Neural crest cell (in vitro differentiated cells): Measurements from ENCODE around the gene GATB. TPM values are rescaled to one million over a fixed set of nuclear protein-coding genes. Genes with fewer than 3 reads are reported as not detected.

Source experiments
- DNase-seq: peaks from one replicate; pipeline ENCODE4 v3.0.0; 2021; ENCODE audit warnings: low read depth, mixed read lengths, low spot score
- H3K27ac Mint-ChIP-seq: one replicate; pipeline ENCODE4 v1.8.0; 2021; ENCODE audit warnings: mild to moderate bottlenecking, mixed read lengths; ENCODE audit not compliant: unreplicated experiment
- H3K27me3 Mint-ChIP-seq: 2 replicates; pipeline ENCODE4 v1.8.0; 2021; ENCODE audit warnings: low read depth, mild to moderate bottlenecking, mixed read lengths
- H3K36me3 Mint-ChIP-seq: 2 replicates; pipeline ENCODE4 v1.8.0; 2021; ENCODE audit warnings: low read depth, mild to moderate bottlenecking, mixed read lengths
- H3K4me1 Mint-ChIP-seq: 2 replicates; pipeline ENCODE4 v1.8.0; 2021; ENCODE audit warnings: mixed read lengths
- H3K4me3 Mint-ChIP-seq: one replicate; pipeline ENCODE4 v1.8.0; 2021; ENCODE audit warnings: mild to moderate bottlenecking, mixed read lengths
- H3K9me3 Mint-ChIP-seq: 2 replicates; pipeline ENCODE4 v1.8.0; 2021; ENCODE audit warnings: mixed read lengths
- total RNA-seq: library from RNA; stranded (reverse); gene quantifications from 2 replicates; pipeline ENCODE4 v1.2.1, GENCODE V29; 2021
- TF ChIP-seq, protein P1 (sequence below): fragments of 200-600 bp; sonication (generic); conservative IDR thresholded peaks from 2 replicates; pipeline ENCODE4 v1.5.0; 2021; ENCODE audit warnings: antibody characterized with exemption, mild to moderate bottlenecking

GATB gene
- total RNA-seq, 1 donor from 2014 or later: 24.9 TPM

DNA sequence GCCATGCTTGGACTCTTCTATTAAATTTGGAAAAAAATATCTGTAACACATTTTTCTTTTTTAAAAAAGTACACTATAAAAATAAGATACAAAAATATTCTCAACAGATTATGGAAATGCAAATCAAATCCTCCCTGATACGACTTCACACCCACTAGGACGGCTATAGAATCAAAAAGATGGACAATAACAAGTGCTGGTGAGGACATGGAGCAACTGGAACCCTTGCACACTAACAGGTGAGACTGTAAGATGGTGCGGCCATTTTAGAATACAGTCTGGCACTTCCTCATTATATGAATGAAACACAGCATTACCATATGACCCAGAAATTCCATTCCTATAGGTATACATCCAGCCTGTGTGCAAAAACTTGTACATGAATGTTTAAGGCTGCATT is 83.6 kb downstream of the GATB start:
- TF ChIP-seq, protein P1, sequence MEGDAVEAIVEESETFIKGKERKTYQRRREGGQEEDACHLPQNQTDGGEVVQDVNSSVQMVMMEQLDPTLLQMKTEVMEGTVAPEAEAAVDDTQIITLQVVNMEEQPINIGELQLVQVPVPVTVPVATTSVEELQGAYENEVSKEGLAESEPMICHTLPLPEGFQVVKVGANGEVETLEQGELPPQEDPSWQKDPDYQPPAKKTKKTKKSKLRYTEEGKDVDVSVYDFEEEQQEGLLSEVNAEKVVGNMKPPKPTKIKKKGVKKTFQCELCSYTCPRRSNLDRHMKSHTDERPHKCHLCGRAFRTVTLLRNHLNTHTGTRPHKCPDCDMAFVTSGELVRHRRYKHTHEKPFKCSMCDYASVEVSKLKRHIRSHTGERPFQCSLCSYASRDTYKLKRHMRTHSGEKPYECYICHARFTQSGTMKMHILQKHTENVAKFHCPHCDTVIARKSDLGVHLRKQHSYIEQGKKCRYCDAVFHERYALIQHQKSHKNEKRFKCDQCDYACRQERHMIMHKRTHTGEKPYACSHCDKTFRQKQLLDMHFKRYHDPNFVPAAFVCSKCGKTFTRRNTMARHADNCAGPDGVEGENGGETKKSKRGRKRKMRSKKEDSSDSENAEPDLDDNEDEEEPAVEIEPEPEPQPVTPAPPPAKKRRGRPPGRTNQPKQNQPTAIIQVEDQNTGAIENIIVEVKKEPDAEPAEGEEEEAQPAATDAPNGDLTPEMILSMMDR: no peak
- Mint-ChIP-seq H3K27ac (no peak overlapping the region), H3K27me3 (no peaks in the 10 kb centered on the region), H3K36me3 (peaks cover 3% of the 10 kb centered on the region), H3K4me3 (no peak overlapping the region), H3K9me3 (no peaks in the 10 kb centered on the region), H3K4me1 (peaks cover 12% of the 10 kb centered on the region)
- no peak for DNase-seq

DNA sequence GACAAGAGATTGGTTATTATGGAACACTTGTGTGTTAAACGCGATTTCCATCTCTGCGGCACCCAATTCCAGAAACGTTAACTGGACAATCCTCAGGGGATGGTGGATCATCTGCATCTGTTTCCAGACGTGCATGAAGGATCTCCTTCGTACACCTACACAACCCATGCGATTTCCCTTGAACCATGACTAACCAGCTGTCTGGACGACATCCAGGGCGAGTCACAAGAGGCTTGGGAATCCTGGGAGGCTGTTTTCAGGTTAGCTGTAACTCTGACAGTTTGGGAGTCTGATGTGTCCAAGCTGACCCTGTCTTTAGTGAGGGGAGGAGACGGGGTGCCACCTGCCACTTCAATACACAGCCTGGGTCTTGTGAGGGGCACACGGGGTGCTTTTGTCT is 84.5 kb downstream of the GATB start:
- no peak for DNase-seq
- no peaks in the 10 kb centered on the region for H3K9me3 Mint-ChIP-seq
- H3K4me3 Mint-ChIP-seq: no peak overlapping the region
- H3K27ac Mint-ChIP-seq: no peak overlapping the region
- peaks cover 3% of the 10 kb centered on the region for H3K36me3 Mint-ChIP-seq
- H3K27me3 Mint-ChIP-seq: no peaks in the 10 kb centered on the region
- H3K4me1 Mint-ChIP-seq: peaks cover 16% of the 10 kb centered on the region
- TF ChIP-seq, protein P1: no peak

DNA sequence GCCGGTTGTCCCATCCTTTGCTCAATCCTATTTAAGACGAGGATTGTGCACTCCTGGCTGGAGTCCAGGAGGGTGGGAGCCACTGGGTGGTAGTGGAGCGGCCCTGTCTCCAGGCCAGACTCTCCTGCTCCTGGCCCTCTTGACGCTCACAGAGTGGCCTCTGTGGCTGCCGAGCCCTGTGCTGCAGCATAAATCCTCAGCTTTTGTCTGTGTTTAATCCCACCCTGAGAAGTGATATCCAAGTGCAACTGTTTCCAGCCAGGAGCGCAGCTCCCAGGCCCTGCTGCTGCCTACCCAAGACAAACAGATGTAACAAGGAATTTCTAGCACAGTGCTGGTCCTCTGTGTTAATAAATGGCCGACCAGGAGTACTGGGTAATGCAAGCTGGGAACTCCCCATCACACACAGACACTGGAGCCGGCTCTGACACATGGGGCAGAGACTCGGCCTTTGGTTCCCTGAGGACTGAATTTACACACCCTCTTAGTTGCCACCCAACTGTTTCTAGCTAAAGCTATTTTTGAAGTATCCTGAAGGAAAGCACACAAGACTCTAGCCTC is 85.3 kb downstream of the GATB start:
- H3K27ac Mint-ChIP-seq: no peak overlapping the region

DNA sequence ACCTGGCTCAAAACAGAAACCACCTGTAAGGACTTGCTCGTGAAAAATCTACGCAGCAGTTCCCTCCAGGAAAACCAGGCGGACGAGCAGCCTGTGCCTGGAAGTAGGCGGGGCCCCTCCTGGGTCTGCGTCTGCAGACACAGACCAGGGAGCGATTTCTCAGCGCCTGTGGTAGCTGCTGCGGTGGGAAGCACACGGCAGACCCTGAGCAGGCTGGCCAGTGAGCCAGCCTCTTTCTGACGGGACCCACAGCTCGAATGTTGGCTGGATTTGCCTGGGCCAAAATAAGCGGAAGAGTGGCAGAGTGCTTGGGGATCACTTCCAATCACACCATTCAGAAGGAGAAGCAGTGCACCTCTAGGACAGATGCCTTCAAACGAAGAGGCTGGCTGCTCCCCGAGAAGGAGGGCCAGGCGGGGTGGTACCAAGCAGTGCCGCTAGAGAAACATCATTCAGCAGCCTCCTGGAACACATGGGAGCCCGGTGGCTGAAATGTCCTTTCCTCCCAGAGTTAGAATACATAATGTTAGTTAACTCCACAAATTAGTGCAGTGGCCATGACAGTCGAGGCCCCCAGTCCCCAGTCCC is 85.9 kb downstream of the GATB start:
- no peak overlapping the region for H3K27ac Mint-ChIP-seq
- no peaks in the 10 kb centered on the region for H3K27me3 Mint-ChIP-seq
- TF ChIP-seq, protein P1: peak; percentile 29
- peak; percentile 9 for DNase-seq
- no peaks in the 10 kb centered on the region for H3K9me3 Mint-ChIP-seq
- H3K4me3 Mint-ChIP-seq: no peak overlapping the region
- peaks cover 3% of the 10 kb centered on the region for H3K36me3 Mint-ChIP-seq
- peaks cover 16% of the 10 kb centered on the region for H3K4me1 Mint-ChIP-seq

More for the DNA sequence above, 85.3 kb downstream of the GATB start:
- no peaks in the 10 kb centered on the region for H3K9me3 Mint-ChIP-seq
- peaks cover 3% of the 10 kb centered on the region for H3K36me3 Mint-ChIP-seq
- no peak overlapping the region for H3K4me3 Mint-ChIP-seq
- peaks cover 16% of the 10 kb centered on the region for H3K4me1 Mint-ChIP-seq
- no peaks in the 10 kb centered on the region for H3K27me3 Mint-ChIP-seq
- no peak for DNase-seq
- TF ChIP-seq, protein P1: no peak

DNA sequence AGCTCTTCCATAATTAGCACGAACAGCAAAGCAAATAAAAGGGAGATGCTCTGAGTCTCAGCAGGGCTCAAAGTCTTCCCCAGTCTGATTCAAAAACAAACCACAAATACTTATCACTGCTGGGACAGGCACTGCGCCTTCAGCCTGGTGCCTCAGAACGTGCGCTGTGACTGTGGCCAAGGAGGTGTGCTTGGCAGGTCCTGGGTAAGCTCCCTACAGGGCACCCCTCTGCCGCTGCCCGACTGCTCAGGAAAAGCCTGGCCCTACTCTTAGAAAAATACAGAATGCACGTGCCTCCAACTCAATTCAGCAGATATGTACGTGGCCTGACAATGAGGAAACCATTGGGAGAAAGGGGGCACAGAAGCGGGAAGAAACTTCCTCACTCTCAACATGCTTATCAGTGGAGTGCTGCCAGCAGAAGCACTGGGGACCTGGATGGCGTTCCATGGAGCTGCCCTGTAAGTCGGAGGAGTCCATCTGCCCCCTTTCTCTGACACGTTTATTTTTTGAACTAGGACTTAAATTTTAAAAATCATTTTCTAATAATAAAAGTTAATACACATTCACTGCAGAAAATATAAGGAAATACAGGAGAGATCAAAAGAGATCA is 86.8 kb downstream of the GATB start:
- Mint-ChIP-seq H3K36me3 (peaks cover 3% of the 10 kb centered on the region), H3K27me3 (no peaks in the 10 kb centered on the region), H3K4me3 (no peak overlapping the region), H3K9me3 (no peaks in the 10 kb centered on the region), H3K27ac (no peak overlapping the region), H3K4me1 (peaks cover 16% of the 10 kb centered on the region)
- no peak for DNase-seq
- TF ChIP-seq, protein P1: no peak
